NAMALWA (cell line): ENCODE data around the gene AHNAK.
"Not testable (repeated sequence)": the region's sequence is repeated elsewhere in the genome, so short reads cannot be mapped to it uniquely, and the experiment has no call there.

Experiments
- DNase-seq: peaks from one replicate; pipeline ENCODE4 v3.0.0-alpha.2; 2015; ENCODE audit warnings: low spot score

The AHNAK gene

GRCh38 chr11:62462508-62462892 is 84.1 kb downstream of the AHNAK start:
- no peak for DNase-seq

- DNase-seq: no peak
Measured at GRCh38 chr11:62461740-62462507, 84.7 kb downstream of the AHNAK start.

- no peak for DNase-seq
Measured at GRCh38 chr11:62459080-62459479, 87.5 kb downstream of the AHNAK start.

GRCh38 chr11:62458212-62459002 is 88.2 kb downstream of the AHNAK start:
- no peak for DNase-seq

GRCh38 chr11:62457478-62457877 is 89.1 kb downstream of the AHNAK start:
- DNase-seq: no peak

GRCh38 chr11:62456630-62457029 is 90.0 kb downstream of the AHNAK start:
- DNase-seq: no peak

- no peak for DNase-seq
Measured at GRCh38 chr11:62452839-62453468, 93.7 kb downstream of the AHNAK start.

- no peak for DNase-seq
Measured at GRCh38 chr11:62452261-62452660, 94.3 kb downstream of the AHNAK start.

GRCh38 chr11:62451241-62451621 is 95.4 kb downstream of the AHNAK start:
- no peak for DNase-seq

GRCh38 chr11:62450543-62451240 is 95.9 kb downstream of the AHNAK start:
- DNase-seq: no peak

GRCh38 chr11:62449912-62450311 is 96.7 kb downstream of the AHNAK start:
- DNase-seq: not testable (repeated sequence)

GRCh38 chr11:62449451-62449851 is 97.2 kb downstream of the AHNAK start:
- DNase-seq: no peak

- DNase-seq: no peak
Measured at GRCh38 chr11:62446091-62446490, 100.5 kb downstream of the AHNAK start.

- DNase-seq: no peak
Measured at GRCh38 chr11:62445314-62445740, 101.3 kb downstream of the AHNAK start.

GRCh38 chr11:62444835-62445234 is 101.8 kb downstream of the AHNAK start:
- DNase-seq: no peak

GRCh38 chr11:62444236-62444833 is 102.3 kb downstream of the AHNAK start:
- no peak for DNase-seq

- no peak for DNase-seq
Measured at GRCh38 chr11:62443390-62444235, 103.0 kb downstream of the AHNAK start.

GRCh38 chr11:62439785-62440602 is 106.6 kb downstream of the AHNAK start:
- no peak for DNase-seq

GRCh38 chr11:62438641-62439040 is 108.0 kb downstream of the AHNAK start:
- no peak for DNase-seq

GRCh38 chr11:62437616-62438015 is 109.0 kb downstream of the AHNAK start:
- DNase-seq: no peak
